H9 (cell line): Measurements from ENCODE around the gene PITRM1. TPM values are rescaled to one million over a fixed set of nuclear protein-coding genes. Genes with fewer than 3 reads are reported as not detected.

ENCODE experiments used
- DNase-seq: peaks from one replicate; pipeline ENCODE4 v3.0.0-alpha.2; 2017
- H2AFZ ChIP-seq: one replicate; pipeline ENCODE4 v1.6.1; 2013; ENCODE audit warnings: mild to moderate bottlenecking, low read length, control low read depth, moderate library complexity
- H2AK5ac ChIP-seq: 2 replicates; pipeline ENCODE4 v1.6.1; 2013; ENCODE audit warnings: low read length, control low read depth, mixed read lengths; ENCODE audit not compliant: insufficient read length
- H2BK120ac ChIP-seq: one replicate; pipeline ENCODE4 v1.6.1; 2013; ENCODE audit warnings: low read depth, mild to moderate bottlenecking, low read length, control low read depth, inconsistent platforms; ENCODE audit not compliant: poor library complexity, severe bottlenecking
- H2BK12ac ChIP-seq: 2 replicates; pipeline ENCODE4 v1.6.1; 2013; ENCODE audit warnings: low read length, control low read depth, mixed read lengths, low read depth; ENCODE audit not compliant: insufficient read length
- H2BK15ac ChIP-seq: 2 replicates; pipeline ENCODE4 v1.6.1; 2013; ENCODE audit warnings: low read depth, low read length, control low read depth
- H2BK20ac ChIP-seq: one replicate; pipeline ENCODE4 v1.6.1; 2013; ENCODE audit warnings: low read depth, mild to moderate bottlenecking, low read length, control low read depth, inconsistent platforms; ENCODE audit not compliant: poor library complexity, severe bottlenecking
- H2BK5ac ChIP-seq: 2 replicates; pipeline ENCODE4 v1.6.1; 2013; ENCODE audit warnings: low read length, control low read depth, mixed read lengths; ENCODE audit not compliant: insufficient read length
- H3K14ac ChIP-seq: 2 replicates; pipeline ENCODE4 v1.6.1; 2013; ENCODE audit warnings: low read length, control low read depth; ENCODE audit not compliant: insufficient read depth
- H3K18ac ChIP-seq: 2 replicates; pipeline ENCODE4 v1.6.1; 2013; ENCODE audit warnings: low read depth, mild to moderate bottlenecking, mixed read lengths, low read length, control low read depth; ENCODE audit not compliant: insufficient read length
- H3K23ac ChIP-seq: 2 replicates; pipeline ENCODE4 v1.6.1; 2013; ENCODE audit warnings: low read length, control low read depth, mixed read lengths, low read depth; ENCODE audit not compliant: insufficient read length
- H3K23me2 ChIP-seq: 2 replicates; pipeline ENCODE4 v1.6.1; 2013; ENCODE audit warnings: low read depth, mild to moderate bottlenecking, mixed read lengths, low read length, control low read depth; ENCODE audit not compliant: insufficient read length, poor library complexity, severe bottlenecking
- H3K27ac ChIP-seq: 2 replicates; pipeline ENCODE4 v1.5.1; 2013; ENCODE audit warnings: low read length, control low read depth, mixed read lengths, low read depth; ENCODE audit not compliant: insufficient read length
- H3K27me3 ChIP-seq: 2 replicates; pipeline ENCODE4 v1.6.1; 2013; ENCODE audit warnings: low read length, control low read depth, inconsistent platforms; ENCODE audit not compliant: insufficient read depth
- H3K4ac ChIP-seq: 2 replicates; pipeline ENCODE4 v1.6.1; 2013; ENCODE audit warnings: low read depth, mild to moderate bottlenecking, control low read depth, inconsistent platforms, low read length, moderate library complexity
- H3K4me1 ChIP-seq: 2 replicates; pipeline ENCODE4 v1.6.1; 2013; ENCODE audit warnings: low read length, control low read depth, inconsistent platforms; ENCODE audit not compliant: insufficient read depth
- H3K4me2 ChIP-seq: 2 replicates; pipeline ENCODE4 v1.6.1; 2013; ENCODE audit warnings: low read length, control low read depth, mixed read lengths; ENCODE audit not compliant: insufficient read length, insufficient read depth
- H3K56ac ChIP-seq: 2 replicates; pipeline ENCODE4 v1.6.1; 2013; ENCODE audit warnings: low read depth, mild to moderate bottlenecking, mixed read lengths, low read length, control low read depth; ENCODE audit not compliant: insufficient read length
- H3K79me1 ChIP-seq: 2 replicates; pipeline ENCODE4 v1.6.1; 2013; ENCODE audit warnings: low read depth, mild to moderate bottlenecking, moderate library complexity, low read length, control low read depth, inconsistent platforms; ENCODE audit not compliant: insufficient read depth, poor library complexity, severe bottlenecking
- H3K79me2 ChIP-seq: 2 replicates; pipeline ENCODE4 v1.6.1; 2013; ENCODE audit warnings: low read length, control low read depth, inconsistent platforms; ENCODE audit not compliant: insufficient read depth
- H3K9ac ChIP-seq: 2 replicates; pipeline ENCODE4 v1.6.1; 2013; ENCODE audit warnings: low read length, control low read depth, mixed read lengths; ENCODE audit not compliant: insufficient read length; ENCODE audit errors: extremely low read depth
- H3K9me3 ChIP-seq: one replicate; pipeline ENCODE4 v1.6.1; 2013; ENCODE audit warnings: low read depth, low read length, inconsistent platforms; ENCODE audit not compliant: control insufficient read depth
- H3T11ph ChIP-seq: one replicate; pipeline ENCODE4 v1.6.1; 2013; ENCODE audit warnings: mild to moderate bottlenecking, low read length, control low read depth, inconsistent platforms
- H4K20me1 ChIP-seq: one replicate; pipeline ENCODE4 v1.6.1; 2013; ENCODE audit not compliant: control insufficient read depth, insufficient read length, insufficient read depth
- H4K5ac ChIP-seq: 2 replicates; pipeline ENCODE4 v1.6.1; 2013; ENCODE audit warnings: low read depth, mild to moderate bottlenecking, mixed read lengths, low read length, control low read depth; ENCODE audit not compliant: insufficient read length
- H4K8ac ChIP-seq: replicated peaks from 2 replicates; pipeline ENCODE4 v1.6.1; 2013; ENCODE audit warnings: low read length, control low read depth, mixed read lengths, low read depth; ENCODE audit not compliant: insufficient read length
- H4K91ac ChIP-seq: 2 replicates; pipeline ENCODE4 v1.6.1; 2013; ENCODE audit warnings: low read depth, mild to moderate bottlenecking, moderate library complexity, mixed read lengths, low read length, control low read depth; ENCODE audit not compliant: insufficient read length
- H3K27ac Mint-ChIP-seq, 3 experiments: 2 replicates in 2 of 3; 3 replicates in 1 of 3; pipeline ENCODE4 v1.8.0; 2020 to 2021; ENCODE audit warnings: mixed read lengths in 3 of 3, mild to moderate bottlenecking in 1 of 3, moderate library complexity in 1 of 3
- H3K27me3 Mint-ChIP-seq: 2 replicates; pipeline ENCODE4 v1.8.0; 2021; ENCODE audit warnings: low read depth, mild to moderate bottlenecking, moderate library complexity, mixed read lengths
- H3K36me3 Mint-ChIP-seq, 3 experiments: 2 replicates in 2 of 3; 3 replicates in 1 of 3; pipeline ENCODE4 v1.8.0; 2020 to 2021; ENCODE audit warnings: low read depth in 3 of 3, mixed read lengths in 3 of 3; ENCODE audit not compliant: insufficient read depth in 1 of 3
- H3K4me1 Mint-ChIP-seq, 2 experiments: 2 replicates each; pipeline ENCODE4 v1.8.0; 2020; ENCODE audit warnings: mixed read lengths in 2 of 2
- H3K4me3 Mint-ChIP-seq, 2 experiments: 2 replicates in 1 of 2; 3 replicates in 1 of 2; pipeline ENCODE4 v1.8.0; 2020 to 2021; ENCODE audit warnings: mild to moderate bottlenecking in 2 of 2, mixed read lengths in 2 of 2, moderate library complexity in 1 of 2
- H3K9me3 Mint-ChIP-seq, 2 experiments: 2 replicates in 1 of 2; 3 replicates in 1 of 2; pipeline ENCODE4 v1.8.0; 2020; ENCODE audit warnings: mild to moderate bottlenecking in 2 of 2, mixed read lengths in 2 of 2, moderate library complexity in 1 of 2
- CTCF ChIP-seq: fragments of 200-600 bp; sonication (generic); conservative IDR thresholded peaks from 3 replicates; pipeline ENCODE4 v1.8.0; 2021; ENCODE audit warnings: antibody characterized with exemption, mild to moderate bottlenecking
- WGBS: extraction: QIAGEN DNeasy Blood & Tissue Kit; methylation state at CpG from one replicate; pipeline ENCODE4 v1.1.7; 2013; ENCODE audit warnings: missing lambda C conversion rate, low lambda C conversion rate, mixed read lengths; ENCODE audit not compliant: insufficient read length; ENCODE audit errors: extremely low coverage; 5-methylcytosine and 5-hydroxymethylcytosine counted together
- total RNA-seq: library from RNA; stranded (reverse); gene quantifications from 2 replicates; pipeline ENCODE4 v1.2.1, GENCODE V29; 2021

Gene PITRM1
- total RNA-seq, 1 experiment from 2014 or later = 27.8 TPM

- no peak for DNase-seq
- Mint-ChIP-seq H3K36me3 (no peaks in the 10 kb centered on the region), H3K27me3 (peaks cover 16% of the 10 kb centered on the region), H3K9me3 (no peaks in the 10 kb centered on the region), H3K27ac (no peak overlapping the region), H3K4me3 (no peak overlapping the region), H3K4me1 (peaks cover 13 to 21% of the 10 kb centered on the region in 2 experiments)
- H2BK12ac ChIP-seq = no peak overlapping the region
- no peak overlapping the region for H2BK5ac ChIP-seq
- H2AFZ ChIP-seq = no peak overlapping the region
- H3K79me1 ChIP-seq = no peaks in the 10 kb centered on the region
- no peak overlapping the region for H2BK15ac ChIP-seq
- H3K23ac ChIP-seq = no peak overlapping the region
- WGBS = no CpG with 5 or more reads among the region's 4 CpGs
- no peak for TF ChIP-seq CTCF
- H3K4ac ChIP-seq = no peak overlapping the region
- H3K27me3 ChIP-seq = no peaks in the 10 kb centered on the region; the same call in 1 of the 2 replicates
- H3T11ph ChIP-seq = no peak overlapping the region
- H4K91ac ChIP-seq = no peak overlapping the region
- no peaks in the 10 kb centered on the region for H3K4me1 ChIP-seq
- H4K5ac ChIP-seq = no peak overlapping the region
- H3K14ac ChIP-seq = no peak overlapping the region
- no peak overlapping the region for H3K9ac ChIP-seq
- no peak overlapping the region for H3K4me2 ChIP-seq
- no peak overlapping the region for H3K18ac ChIP-seq
- no peak overlapping the region for H3K56ac ChIP-seq
- H3K79me2 ChIP-seq = no peaks in the 10 kb centered on the region
- no peaks in the 10 kb centered on the region for H4K20me1 ChIP-seq
- no peaks in the 10 kb centered on the region for H3K23me2 ChIP-seq
- H3K27ac ChIP-seq = no peak overlapping the region
- H3K9me3 ChIP-seq = no peaks in the 10 kb centered on the region
- H4K8ac ChIP-seq = no peak overlapping the region
- H2BK120ac ChIP-seq = no peak overlapping the region
- no peak overlapping the region for H2BK20ac ChIP-seq
- H2AK5ac ChIP-seq = no peak overlapping the region
Observed at GRCh38 chr10:3194871-3195270, 22.3 kb upstream of the PITRM1 start.
